Measurements from ENCODE around the gene TMEM154. TPM values are rescaled to one million over a fixed set of nuclear protein-coding genes. Genes with fewer than 3 reads are reported as not detected.

The TMEM154 gene
- polyA plus RNA-seq, 1 donor from 2014 or later = not detected

- no peaks in the 10 kb centered on the region for H3K9me3 ChIP-seq (ENCODE audit: low read length)
Observed at GRCh38 chr4:152599095-152599494, 80.7 kb downstream of the TMEM154 start.

DNA sequence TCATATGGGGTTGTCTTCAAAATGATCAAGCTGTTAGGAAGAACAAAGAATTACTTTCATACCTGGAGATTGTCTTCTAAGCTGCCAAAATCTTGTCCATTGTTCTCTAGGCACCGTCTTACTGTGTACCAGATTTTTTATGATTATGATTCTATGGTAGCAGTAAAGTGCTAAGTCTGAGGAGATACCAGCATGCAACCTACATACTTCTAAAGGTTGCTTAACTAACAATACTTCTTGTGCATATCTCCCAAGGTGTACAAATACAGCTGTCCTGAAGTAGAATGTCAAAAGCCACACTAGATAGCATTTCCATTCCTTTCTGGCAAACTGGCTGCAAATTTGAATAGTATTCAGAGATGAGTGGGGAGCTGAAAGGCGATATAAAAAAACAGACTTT lies 81.3 kb downstream of the TMEM154 start:
- TF ChIP-seq TAF1 (IDR thresholded peaks at IDR 0.05; ENCODE audit: low read depth) (no peak), EZH2 (IDR thresholded peaks at IDR 0.05; ENCODE audit: borderline replicate concordance, insufficient read depth, low read length, poor library complexity, severe bottlenecking) (no peak), POLR2AphosphoS5 (IDR thresholded peaks at IDR 0.05) (no peak), RAD21 (conservative IDR thresholded peaks at IDR 0.05) (no peak), SMC3 (conservative IDR thresholded peaks at IDR 0.05; ENCODE audit: poor library complexity) (no peak), EP300 (conservative IDR thresholded peaks at IDR 0.05; ENCODE audit: poor library complexity, severe bottlenecking) (no peak), MXI1 (conservative IDR thresholded peaks at IDR 0.05; ENCODE audit: poor library complexity, severe bottlenecking) (no peak)
- TF ChIP-seq, protein P1, sequence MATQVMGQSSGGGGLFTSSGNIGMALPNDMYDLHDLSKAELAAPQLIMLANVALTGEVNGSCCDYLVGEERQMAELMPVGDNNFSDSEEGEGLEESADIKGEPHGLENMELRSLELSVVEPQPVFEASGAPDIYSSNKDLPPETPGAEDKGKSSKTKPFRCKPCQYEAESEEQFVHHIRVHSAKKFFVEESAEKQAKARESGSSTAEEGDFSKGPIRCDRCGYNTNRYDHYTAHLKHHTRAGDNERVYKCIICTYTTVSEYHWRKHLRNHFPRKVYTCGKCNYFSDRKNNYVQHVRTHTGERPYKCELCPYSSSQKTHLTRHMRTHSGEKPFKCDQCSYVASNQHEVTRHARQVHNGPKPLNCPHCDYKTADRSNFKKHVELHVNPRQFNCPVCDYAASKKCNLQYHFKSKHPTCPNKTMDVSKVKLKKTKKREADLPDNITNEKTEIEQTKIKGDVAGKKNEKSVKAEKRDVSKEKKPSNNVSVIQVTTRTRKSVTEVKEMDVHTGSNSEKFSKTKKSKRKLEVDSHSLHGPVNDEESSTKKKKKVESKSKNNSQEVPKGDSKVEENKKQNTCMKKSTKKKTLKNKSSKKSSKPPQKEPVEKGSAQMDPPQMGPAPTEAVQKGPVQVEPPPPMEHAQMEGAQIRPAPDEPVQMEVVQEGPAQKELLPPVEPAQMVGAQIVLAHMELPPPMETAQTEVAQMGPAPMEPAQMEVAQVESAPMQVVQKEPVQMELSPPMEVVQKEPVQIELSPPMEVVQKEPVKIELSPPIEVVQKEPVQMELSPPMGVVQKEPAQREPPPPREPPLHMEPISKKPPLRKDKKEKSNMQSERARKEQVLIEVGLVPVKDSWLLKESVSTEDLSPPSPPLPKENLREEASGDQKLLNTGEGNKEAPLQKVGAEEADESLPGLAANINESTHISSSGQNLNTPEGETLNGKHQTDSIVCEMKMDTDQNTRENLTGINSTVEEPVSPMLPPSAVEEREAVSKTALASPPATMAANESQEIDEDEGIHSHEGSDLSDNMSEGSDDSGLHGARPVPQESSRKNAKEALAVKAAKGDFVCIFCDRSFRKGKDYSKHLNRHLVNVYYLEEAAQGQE (IDR thresholded peaks at IDR 0.05; ENCODE audit: borderline replicate concordance) = no peak
- TF ChIP-seq, protein P2, sequence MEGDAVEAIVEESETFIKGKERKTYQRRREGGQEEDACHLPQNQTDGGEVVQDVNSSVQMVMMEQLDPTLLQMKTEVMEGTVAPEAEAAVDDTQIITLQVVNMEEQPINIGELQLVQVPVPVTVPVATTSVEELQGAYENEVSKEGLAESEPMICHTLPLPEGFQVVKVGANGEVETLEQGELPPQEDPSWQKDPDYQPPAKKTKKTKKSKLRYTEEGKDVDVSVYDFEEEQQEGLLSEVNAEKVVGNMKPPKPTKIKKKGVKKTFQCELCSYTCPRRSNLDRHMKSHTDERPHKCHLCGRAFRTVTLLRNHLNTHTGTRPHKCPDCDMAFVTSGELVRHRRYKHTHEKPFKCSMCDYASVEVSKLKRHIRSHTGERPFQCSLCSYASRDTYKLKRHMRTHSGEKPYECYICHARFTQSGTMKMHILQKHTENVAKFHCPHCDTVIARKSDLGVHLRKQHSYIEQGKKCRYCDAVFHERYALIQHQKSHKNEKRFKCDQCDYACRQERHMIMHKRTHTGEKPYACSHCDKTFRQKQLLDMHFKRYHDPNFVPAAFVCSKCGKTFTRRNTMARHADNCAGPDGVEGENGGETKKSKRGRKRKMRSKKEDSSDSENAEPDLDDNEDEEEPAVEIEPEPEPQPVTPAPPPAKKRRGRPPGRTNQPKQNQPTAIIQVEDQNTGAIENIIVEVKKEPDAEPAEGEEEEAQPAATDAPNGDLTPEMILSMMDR (IDR thresholded peaks at IDR 0.05; ENCODE audit: poor library complexity, severe bottlenecking) = no peak
- H2AFZ ChIP-seq (ENCODE audit: low read depth, low read length) = no peak overlapping the region
- H4K20me1 ChIP-seq (ENCODE audit: insufficient read depth) = no peaks in the 10 kb centered on the region
- no peak overlapping the region for H3K9ac ChIP-seq (ENCODE audit: low read length)
- H3K4me2 ChIP-seq (ENCODE audit: low read length) = no peak overlapping the region
- no peaks in the 10 kb centered on the region for H3K79me2 ChIP-seq (replicated peaks; ENCODE audit: insufficient read depth, low read length)
- H3K9me3 ChIP-seq (ENCODE audit: low read length) = no peaks in the 10 kb centered on the region
- H3K4me3 ChIP-seq (ENCODE audit: low read length) = no peak overlapping the region
- H3K27ac ChIP-seq (ENCODE audit: low read length) = no peak overlapping the region
- no peaks in the 10 kb centered on the region for H3F3A ChIP-seq (ENCODE audit: insufficient read depth, low read length, poor library complexity, severe bottlenecking)
- no peaks in the 10 kb centered on the region for H3K36me3 ChIP-seq (ENCODE audit: insufficient read depth, low read length)
- H3K27me3 ChIP-seq (ENCODE audit: insufficient read depth, low read depth, low read length) = no peaks in the 10 kb centered on the region
- H3K9me2 ChIP-seq (ENCODE audit: insufficient read depth, low read length) = no peaks in the 10 kb centered on the region

More at GRCh38 chr4:152599095-152599494, 80.7 kb downstream of the TMEM154 start:
- Histone ChIP-seq H3K9ac (ENCODE audit: low read length) (no peak overlapping the region), H3K4me3 (ENCODE audit: low read length) (no peak overlapping the region), H3K4me2 (ENCODE audit: low read length) (no peak overlapping the region), H3F3A (ENCODE audit: insufficient read depth, low read length, poor library complexity, severe bottlenecking) (no peaks in the 10 kb centered on the region), H3K79me2 (replicated peaks; ENCODE audit: insufficient read depth, low read length) (no peaks in the 10 kb centered on the region), H4K20me1 (ENCODE audit: insufficient read depth) (no peaks in the 10 kb centered on the region), H2AFZ (ENCODE audit: low read depth, low read length) (no peak overlapping the region), H3K36me3 (ENCODE audit: insufficient read depth, low read length) (no peaks in the 10 kb centered on the region), H3K27ac (ENCODE audit: low read length) (no peak overlapping the region), H3K27me3 (ENCODE audit: insufficient read depth, low read depth, low read length) (no peaks in the 10 kb centered on the region), H3K9me2 (ENCODE audit: insufficient read depth, low read length) (no peaks in the 10 kb centered on the region)
- TF ChIP-seq POLR2AphosphoS5 (IDR thresholded peaks at IDR 0.05) (no peak), EP300 (conservative IDR thresholded peaks at IDR 0.05; ENCODE audit: poor library complexity, severe bottlenecking) (no peak), SMC3 (conservative IDR thresholded peaks at IDR 0.05; ENCODE audit: poor library complexity) (no peak)
